DND-41 (cell line): ENCODE results near the gene TTLL11.

Source experiments
- CTCF ChIP-seq: IDR thresholded peaks from 2 replicates; pipeline ENCODE4 v1.5.1; 2012; ENCODE audit warnings: borderline replicate concordance, low read length, moderate library complexity, mild to moderate bottlenecking; ENCODE audit not compliant: poor library complexity, severe bottlenecking; ENCODE audit errors: extremely low read depth
- EZH2 ChIP-seq: IDR thresholded peaks from 3 replicates; pipeline ENCODE4 v1.6.1; 2012; ENCODE audit warnings: borderline replicate concordance, low read depth, mild to moderate bottlenecking, moderate library complexity, low read length, inconsistent platforms; ENCODE audit not compliant: severe bottlenecking

GRCh38 chr9:121781701-121782464, 311.2 kb downstream of the TTLL11 start:
- TF ChIP-seq CTCF (no peak), EZH2 (no peak)
